Ecto neural progenitor cell (in vitro differentiated cells): ENCODE data around the gene MYO5B.
"Not testable (repeated sequence)": the region's sequence is repeated elsewhere in the genome, so short reads cannot be mapped to it uniquely, and the experiment has no call there.

Experiments used
- DNase-seq: peaks from one replicate; pipeline ENCODE4 v3.0.0-alpha.2; 2018; ENCODE audit warnings: low spot score

Gene MYO5B

GRCh38 chr18:50097702-50098101 is 97.2 kb downstream of the MYO5B start:
- no peak for DNase-seq

GRCh38 chr18:50096766-50097435 is 98.0 kb downstream of the MYO5B start:
- DNase-seq: no peak

- DNase-seq: not testable (repeated sequence)
Measured at GRCh38 chr18:50094786-50095185, 100.2 kb downstream of the MYO5B start.

- DNase-seq: no peak
Measured at GRCh38 chr18:50094221-50094773, 100.7 kb downstream of the MYO5B start.

GRCh38 chr18:50093366-50094064 is 101.4 kb downstream of the MYO5B start:
- no peak for DNase-seq

- no peak for DNase-seq
Measured at GRCh38 chr18:50092245-50092805, 102.6 kb downstream of the MYO5B start.

GRCh38 chr18:50091509-50092244 is 103.3 kb downstream of the MYO5B start:
- no peak for DNase-seq

- no peak for DNase-seq
Measured at GRCh38 chr18:50090370-50091312, 104.3 kb downstream of the MYO5B start.

- no peak for DNase-seq
Measured at GRCh38 chr18:50089702-50090101, 105.2 kb downstream of the MYO5B start.

GRCh38 chr18:50083708-50084107 is 111.2 kb downstream of the MYO5B start:
- no peak for DNase-seq

GRCh38 chr18:50080932-50081560 is 113.9 kb downstream of the MYO5B start:
- DNase-seq: no peak

- DNase-seq: no peak
Measured at GRCh38 chr18:50080316-50080715, 114.6 kb downstream of the MYO5B start.

GRCh38 chr18:50079571-50080295 is 115.2 kb downstream of the MYO5B start:
- no peak for DNase-seq

GRCh38 chr18:50076277-50076676 is 118.7 kb downstream of the MYO5B start:
- no peak for DNase-seq

- DNase-seq: no peak
Measured at GRCh38 chr18:50075772-50076171, 119.2 kb downstream of the MYO5B start.

- DNase-seq: no peak
Measured at GRCh38 chr18:50074404-50074803, 120.5 kb downstream of the MYO5B start.

- no peak for DNase-seq
Measured at GRCh38 chr18:50073319-50073718, 121.6 kb downstream of the MYO5B start.

GRCh38 chr18:50072146-50072545 is 122.8 kb downstream of the MYO5B start:
- DNase-seq: no peak

- no peak for DNase-seq
Measured at GRCh38 chr18:50071397-50071796, 123.5 kb downstream of the MYO5B start.

GRCh38 chr18:50069422-50069821 is 125.5 kb downstream of the MYO5B start:
- no peak for DNase-seq
